GM15510 (cell line): ENCODE measurements around the gene MAGEC3.

Experiments used
- POLR2A ChIP-seq: IDR thresholded peaks from 3 replicates; pipeline ENCODE4 v1.6.1; 2011; ENCODE audit warnings: borderline replicate concordance; ENCODE audit not compliant: insufficient read length; ENCODE audit errors: extremely low read depth

MAGEC3 gene, protein sequence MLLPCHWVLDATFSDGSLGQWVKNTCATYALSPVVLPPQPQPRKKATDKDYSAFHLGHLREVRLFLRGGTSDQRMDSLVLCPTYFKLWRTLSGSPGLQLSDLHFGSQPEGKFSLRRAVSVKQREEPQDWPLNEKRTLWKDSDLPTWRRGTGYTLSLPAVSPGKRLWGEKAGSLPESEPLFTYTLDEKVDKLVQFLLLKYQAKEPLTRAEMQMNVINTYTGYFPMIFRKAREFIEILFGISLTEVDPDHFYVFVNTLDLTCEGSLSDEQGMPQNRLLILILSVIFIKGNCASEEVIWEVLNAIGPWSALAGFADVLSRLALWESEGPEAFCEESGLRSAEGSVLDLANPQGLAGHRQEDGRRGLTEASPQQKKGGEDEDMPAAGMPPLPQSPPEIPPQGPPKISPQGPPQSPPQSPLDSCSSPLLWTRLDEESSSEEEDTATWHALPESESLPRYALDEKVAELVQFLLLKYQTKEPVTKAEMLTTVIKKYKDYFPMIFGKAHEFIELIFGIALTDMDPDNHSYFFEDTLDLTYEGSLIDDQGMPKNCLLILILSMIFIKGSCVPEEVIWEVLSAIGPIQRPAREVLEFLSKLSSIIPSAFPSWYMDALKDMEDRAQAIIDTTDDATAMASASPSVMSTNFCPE

DNA sequence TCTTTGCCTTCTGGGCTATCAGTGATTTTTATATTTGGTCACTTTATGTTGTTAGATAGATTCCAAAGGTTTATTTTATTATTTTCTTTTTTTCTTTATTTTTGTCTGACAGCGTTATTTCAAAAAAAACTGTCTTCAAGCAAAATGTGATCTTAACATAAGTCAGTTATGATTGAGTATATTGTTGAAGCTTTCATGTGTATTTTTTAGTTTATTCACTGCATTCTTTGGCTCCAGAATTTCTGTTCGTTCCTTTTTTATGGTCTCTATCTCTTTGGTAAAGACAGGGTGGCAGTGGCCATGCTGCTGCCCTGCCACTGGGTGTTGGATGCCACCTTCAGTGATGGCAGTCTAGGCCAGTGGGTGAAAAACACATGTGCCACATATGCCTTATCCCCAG, at the start of gene MAGEC3:
TSS of gene MAGEC3 (plus strand) at position 301 of the 400 bp plus-strand sequence. CDS start at position 301, 0 bp downstream.
- TF ChIP-seq POLR2A: no peak

GRCh38 chrX:141791856-141792255, 46.3 kb upstream of the MAGEC3 start:
- no peak for TF ChIP-seq POLR2A

- no peak for TF ChIP-seq POLR2A
Observed at GRCh38 chrX:141811438-141811837, 26.7 kb upstream of the MAGEC3 start.

DNA sequence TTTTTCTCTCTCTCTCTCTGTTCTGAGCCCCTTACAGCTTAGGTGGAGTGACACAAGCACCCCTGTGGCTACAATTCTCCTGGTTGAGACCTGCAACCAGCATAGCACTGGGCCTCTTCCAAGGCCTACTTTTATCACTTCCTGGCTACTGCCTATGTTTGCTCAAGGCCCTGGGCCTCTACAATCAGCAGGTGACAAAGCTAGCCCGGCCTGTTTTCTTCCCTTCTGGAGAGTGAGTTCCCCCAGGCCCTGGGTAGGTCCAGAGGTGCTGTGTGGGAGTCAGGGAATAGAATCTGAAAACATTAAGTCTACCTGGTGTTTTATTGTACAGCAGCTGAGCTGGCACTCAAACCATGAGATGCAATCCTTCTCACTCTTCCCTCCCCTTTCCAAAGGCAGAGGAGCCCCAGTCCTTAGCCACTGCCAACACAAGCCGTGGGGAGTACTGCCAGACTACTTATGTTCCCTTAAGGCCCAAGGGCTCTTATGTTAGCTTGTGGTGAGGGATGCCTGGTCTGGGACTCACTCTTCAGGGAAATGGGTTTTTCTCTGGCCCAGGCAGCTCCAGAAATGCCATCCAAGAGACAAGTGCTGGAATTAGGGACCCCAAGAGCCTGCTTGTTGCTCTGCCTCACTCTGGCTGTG, 23.8 kb upstream of the MAGEC3 start:
- no peak for TF ChIP-seq POLR2A

DNA sequence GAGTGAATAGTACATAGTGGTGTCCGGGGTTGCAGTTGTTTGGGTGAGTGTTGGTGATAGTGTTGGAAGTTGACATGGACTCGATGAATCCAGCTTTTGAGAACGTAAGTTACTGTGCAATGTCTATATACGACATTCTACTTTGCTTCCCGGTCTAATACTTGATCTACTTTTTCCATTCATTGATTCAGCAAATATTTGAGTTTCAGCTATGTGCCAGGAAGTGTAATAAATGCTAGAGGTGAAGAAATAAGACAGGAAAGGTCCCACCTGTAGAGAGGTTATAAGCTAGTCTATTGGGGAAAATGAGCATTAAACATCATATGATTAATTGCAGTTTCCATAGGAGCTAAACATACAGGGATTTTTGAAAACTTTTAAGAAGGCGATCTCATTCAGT, 22.2 kb upstream of the MAGEC3 start:
- no peak for TF ChIP-seq POLR2A

GRCh38 chrX:141832247-141832646, 5.9 kb upstream of the MAGEC3 start:
- TF ChIP-seq POLR2A: no peak

GRCh38 chrX:141839856-141840255, 1.7 kb downstream of the MAGEC3 start:
- no peak for TF ChIP-seq POLR2A

- no peak for TF ChIP-seq POLR2A
Observed at GRCh38 chrX:141857479-141857878, 19.4 kb downstream of the MAGEC3 start.

DNA sequence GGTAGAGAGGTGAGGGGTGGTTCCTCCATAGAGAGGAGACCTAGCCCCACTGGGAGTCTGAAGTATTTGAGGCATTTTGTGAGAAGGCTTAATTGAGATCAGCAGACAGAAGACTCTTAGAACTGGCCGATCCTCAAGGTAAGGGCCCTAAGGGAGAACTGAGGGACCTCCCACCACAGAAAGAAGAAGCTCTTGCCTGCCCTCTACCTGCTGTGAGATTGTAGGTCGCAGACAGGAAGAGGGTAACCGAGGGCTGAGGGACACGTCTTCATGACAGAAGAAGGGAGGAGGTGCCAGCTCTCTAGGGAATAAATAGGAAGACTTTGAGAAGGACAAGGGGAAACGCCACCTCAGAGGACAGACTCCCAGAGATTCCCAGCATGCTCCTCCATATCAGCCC, 41.5 kb downstream of the MAGEC3 start:
- no peak for TF ChIP-seq POLR2A

DNA sequence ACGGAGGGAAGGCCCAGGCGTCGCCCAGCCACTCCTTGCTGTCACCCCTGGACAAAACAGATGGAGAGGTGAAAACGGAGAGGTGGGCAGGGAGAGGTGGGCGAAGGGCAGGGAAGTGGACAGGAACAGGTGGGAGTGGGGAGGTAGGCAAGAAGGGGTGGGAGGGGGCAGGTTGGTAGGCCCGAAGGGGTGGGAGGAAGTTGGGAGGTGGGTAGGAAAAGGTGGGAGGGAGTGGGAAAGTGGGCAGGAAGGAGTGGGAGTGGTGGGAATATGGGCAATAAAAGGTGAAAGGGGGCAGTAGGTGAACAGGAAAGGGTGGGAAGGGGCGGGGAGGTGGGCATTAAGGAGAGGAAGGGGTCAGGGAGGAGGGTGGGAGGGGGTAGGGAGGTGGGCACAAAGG, 56.6 kb downstream of the MAGEC3 start:
- no peak for TF ChIP-seq POLR2A

- no peak for TF ChIP-seq POLR2A
Observed at GRCh38 chrX:141897690-141898089, 59.6 kb downstream of the MAGEC3 start.

- no peak for TF ChIP-seq POLR2A
Observed at GRCh38 chrX:141902366-141902765, 64.2 kb downstream of the MAGEC3 start.

- TF ChIP-seq POLR2A: no peak
Observed at GRCh38 chrX:141903400-141904155, 65.5 kb downstream of the MAGEC3 start, which contains the start of gene MAGEC1. MAGEC1 (plus strand) TSS chrX:141903894; CDS start chrX:141905073, 1,179 bp downstream.

DNA sequence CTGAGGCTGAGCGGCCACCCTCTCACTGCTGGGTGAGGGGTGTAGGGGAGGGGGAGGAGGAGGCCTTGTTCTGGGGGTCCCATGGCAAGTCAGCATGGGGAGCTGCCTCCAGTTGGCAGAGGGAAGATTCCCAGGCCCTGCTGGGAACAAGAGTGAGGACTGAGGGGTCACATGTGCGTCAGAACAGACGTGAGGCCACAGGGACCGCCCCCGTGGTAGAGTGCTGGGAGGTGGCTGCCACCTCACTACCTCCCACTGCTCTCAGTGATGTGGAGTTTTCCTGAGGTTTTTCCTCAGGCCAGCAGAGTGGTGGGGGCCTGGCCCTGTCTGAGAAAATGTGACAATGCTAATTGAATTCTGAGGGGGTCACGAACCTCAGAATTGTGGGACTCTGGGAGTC, 66.1 kb downstream of the MAGEC3 start:
- TF ChIP-seq POLR2A: no peak

GRCh38 chrX:141917801-141918200, 79.7 kb downstream of the MAGEC3 start:
- no peak for TF ChIP-seq POLR2A
